D341Med (cell line): ENCODE data around the gene NRG3.

Source experiments
- DNase-seq: peaks from one replicate; pipeline ENCODE4 v3.0.0; 2012; ENCODE audit warnings: low spot score

The NRG3 gene

DNA sequence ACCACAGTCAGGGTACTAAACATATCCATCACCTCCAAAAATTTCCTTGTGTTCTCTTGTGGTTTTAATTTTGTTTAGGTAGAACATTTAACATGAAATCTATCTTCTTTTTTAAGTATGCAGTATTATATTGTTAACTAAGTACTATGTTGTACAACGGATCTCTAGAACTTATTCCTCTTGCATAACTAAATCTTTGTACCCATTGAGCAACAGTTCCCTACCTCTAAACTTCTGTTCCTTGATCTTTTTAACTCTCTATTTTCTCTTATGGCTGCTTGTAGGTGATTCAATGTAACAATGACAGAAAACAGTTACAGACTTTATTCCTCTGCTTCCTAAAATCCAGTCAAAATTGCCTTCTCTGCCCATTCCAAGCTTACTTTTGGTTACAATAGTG, 9.9 kb downstream of the NRG3 start:
- no peak for DNase-seq

DNA sequence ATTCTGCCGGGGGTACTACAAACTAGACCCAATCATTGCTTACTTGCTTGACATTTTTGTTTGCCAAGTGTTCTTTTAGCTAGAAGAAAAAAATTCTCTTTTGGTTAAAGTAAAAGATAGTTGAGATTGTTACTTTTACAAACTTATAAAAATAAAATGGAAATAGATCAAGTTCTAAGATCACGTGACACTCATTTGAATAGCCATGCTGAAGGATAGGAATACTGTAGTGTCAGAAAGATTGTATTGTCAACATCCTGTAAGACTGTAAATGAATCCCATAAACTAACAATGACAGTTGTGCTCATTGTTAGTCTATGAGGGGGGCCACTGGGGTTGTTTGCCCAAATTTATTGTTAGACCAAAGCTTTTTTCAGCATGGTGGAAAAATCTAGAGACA, 10.5 kb downstream of the NRG3 start:
- no peak for DNase-seq

DNA sequence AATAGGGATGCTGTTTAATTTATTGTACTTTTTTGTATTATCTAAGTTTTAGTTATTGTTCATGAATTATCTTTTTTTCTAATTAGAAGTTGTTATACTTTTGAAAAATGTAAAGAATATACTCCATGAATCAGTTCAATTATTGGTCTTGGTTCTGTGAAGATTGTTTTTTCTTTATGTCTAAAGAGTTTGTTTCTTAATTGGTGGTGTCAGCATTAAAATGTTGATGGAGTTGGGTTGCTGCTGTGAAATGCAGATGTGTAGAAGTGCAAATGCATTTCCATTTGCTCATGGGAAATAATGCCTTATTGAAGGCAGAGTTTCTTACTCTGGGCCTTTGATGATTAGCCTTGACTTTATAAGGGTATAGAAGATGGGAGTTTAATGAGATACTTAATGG, 11.9 kb downstream of the NRG3 start:
- no peak for DNase-seq

DNA sequence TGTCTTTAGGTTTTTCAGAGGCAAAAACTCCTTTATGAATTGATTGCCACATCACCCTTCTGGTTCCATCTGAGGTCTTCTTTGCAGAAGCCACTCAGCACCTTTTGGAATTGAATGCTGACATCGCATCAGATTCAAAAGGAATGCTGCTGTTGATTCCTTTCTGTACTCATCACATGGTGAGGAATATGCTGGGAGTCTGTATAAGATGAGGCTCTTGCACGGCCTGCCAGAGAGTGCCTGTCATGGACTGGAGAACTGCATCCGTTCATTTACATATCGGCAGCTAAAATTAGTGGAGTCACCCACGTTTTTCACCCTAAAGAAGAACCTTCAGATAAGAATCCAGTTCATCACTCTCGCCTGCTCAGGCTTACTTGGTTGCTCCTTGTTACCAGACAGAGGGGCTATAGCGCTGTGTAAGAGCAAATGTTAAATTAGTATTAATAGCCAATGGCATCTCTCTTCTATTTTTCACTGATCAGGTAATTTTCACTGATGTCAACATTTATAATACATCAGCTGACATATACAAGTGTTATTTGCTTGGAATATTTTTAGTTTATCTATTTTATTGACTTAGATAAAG, 14.3 kb downstream of the NRG3 start:
- no peak for DNase-seq

DNA sequence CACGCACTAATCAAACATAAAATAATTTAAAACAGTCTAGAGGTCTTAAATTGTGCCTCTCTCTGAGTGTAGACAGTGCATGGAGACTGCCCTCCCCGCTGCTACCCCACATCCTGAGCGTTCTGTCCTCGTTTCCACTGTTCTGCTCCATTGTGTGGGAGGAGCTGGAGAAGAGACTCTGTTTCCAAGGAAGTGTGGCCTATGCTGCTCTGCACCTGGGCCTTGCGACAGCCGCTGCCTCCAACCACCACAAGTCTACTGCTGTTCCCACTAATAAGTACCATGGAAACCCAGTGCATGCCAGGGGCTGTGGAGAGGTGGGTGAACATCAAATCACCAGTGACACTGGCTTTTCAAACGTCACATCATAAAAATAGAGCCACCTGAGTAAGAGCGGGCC, 19.6 kb downstream of the NRG3 start:
- no peak for DNase-seq

DNA sequence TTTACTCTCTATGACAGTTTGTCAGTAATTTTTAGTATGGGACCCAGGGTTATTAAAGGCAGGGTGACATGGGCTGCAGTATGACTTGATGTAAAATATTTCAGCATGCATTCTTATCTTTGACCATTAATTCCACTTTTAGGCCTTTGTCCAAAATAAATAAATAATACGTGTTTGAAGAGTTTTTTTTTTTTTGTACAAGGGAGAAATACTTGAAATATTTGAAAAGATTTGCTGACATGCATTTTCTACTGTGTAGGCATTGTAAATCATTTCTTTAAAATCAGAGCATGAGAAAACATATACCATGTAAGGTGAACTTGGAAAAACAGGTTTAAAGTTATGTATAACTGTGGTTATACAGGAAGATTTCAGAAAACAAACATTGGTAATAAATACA, 23.5 kb downstream of the NRG3 start:
- DNase-seq = no peak

DNA sequence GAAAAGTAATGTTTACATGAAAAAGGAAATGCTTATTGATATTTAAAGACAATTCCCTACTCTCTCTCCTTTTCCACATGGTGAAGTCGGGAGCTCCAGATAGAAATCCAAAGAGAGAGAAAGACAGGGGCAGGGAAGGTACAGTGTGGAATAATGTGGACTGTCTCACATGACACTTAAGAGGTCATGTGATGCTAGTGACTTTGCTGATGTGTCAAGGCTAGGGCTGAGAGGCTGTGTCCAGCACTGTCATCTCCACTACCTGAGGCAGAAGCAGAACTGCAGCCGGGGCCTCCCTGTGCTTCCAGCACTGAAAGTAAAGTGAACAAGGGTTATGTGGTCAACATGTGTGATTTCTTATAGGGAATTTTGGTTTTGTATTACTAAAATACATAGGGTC, 26.0 kb downstream of the NRG3 start:
- no peak for DNase-seq

DNA sequence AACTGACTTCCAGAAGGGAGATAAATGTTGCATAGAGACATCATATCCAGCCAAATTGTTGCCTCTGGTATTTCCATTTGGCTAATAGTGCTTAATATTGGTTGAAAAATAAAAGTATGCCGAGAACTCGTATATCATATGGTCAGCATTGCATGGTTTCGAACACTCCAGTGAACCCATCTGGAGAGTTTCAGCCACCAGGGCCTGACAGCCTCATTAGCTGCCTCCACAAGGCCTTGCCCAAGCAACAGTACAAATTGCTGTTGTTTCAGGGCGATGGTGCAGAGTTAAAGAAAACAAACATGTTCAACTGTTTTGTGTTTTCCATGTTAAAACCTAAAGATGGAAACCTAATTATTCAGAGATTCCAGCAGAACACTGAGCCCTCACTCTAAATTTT, 28.5 kb downstream of the NRG3 start:
- DNase-seq = no peak

DNA sequence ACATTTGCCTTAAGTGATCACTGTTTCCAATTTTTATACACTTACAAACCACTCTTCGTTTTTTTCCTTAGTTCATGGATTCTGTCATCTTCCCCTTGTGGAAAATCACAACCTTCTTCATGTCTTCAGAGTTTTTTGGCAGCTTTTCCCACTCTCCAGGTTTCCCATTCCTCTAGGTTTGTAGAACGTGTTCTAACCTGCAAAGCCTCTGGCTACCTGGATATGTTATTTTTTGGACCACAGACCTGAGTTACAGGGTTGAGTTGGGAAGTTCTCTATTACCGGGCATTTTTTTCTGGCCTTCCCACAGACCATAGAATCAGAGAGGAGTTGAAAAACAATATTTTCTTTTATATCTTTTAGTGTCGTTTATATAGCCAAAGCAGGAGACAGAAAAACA, 30.2 kb downstream of the NRG3 start:
- DNase-seq = no peak

DNA sequence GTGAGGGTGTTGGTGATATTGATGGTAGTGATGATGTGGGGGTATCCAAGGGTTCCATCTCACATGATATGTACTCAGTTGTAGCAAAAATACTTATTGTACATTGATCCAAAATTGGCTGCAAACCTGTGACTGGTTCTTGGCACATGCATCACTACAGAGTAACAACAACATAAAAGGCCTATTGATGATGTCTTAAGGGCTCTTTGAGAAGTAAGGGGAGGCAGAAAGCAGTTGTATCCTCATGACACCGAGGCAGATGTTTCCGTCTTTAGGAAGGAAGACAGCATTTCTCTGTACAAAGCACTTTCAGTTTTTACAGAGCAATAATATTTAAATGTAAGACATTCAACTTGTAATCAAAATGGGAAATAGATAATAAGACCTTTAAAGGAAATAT, 34.5 kb downstream of the NRG3 start:
- DNase-seq = no peak

DNA sequence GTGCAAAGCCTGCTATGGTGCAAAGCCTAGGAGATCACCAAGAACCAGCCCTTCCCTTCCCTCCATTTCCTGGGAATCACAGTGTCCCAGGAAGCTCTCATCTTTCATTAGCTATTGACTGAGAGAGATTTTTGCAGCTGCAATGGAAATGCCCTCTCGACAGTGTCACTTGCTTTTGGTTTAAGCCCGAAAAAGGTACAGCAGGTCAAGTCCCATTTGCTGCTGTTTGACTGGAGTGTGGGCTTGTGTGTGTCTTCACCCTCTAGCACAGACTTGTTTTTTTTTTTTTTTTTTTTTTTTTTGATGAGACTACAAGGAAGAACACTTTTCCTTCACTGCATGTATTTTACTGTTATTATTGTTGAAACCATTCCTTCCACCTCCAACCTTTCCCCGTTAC, 36.3 kb downstream of the NRG3 start:
- DNase-seq = no peak

DNA sequence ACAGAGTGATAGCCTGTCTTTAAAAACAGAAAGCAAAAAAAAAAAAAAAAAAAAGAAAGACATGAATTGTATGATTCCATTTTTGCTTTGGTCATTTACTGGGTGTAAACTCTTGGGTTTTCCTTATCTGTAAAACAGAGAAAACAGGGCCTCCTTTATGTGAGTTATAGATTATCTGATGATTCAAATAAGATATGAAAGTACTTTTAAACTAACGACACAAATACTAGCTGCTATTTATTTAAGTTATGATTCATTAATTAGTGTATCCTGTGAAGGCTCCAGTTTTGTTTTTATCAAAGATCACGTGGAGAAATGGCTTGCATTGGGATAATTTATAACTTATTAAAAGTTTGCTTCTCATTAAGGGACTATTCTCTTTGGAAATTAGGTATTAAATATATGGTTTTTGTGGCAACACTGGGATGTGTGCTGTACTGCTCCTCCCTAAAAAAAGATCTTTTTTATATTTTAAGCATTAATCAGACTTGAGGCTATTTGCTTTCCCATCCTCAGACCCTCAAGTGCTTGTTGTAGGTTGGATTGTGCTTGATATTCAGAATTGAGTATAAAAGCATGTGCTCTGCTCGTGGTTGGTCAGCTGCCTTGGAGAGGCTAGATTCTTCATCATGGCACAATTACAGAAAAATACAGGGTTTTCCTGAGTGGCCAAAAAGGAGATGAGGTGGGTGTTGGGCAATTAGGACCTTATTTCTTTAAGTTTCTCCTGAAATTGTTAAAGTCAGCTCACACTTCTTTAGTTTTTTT, 39.9 kb downstream of the NRG3 start:
- DNase-seq = no peak

DNA sequence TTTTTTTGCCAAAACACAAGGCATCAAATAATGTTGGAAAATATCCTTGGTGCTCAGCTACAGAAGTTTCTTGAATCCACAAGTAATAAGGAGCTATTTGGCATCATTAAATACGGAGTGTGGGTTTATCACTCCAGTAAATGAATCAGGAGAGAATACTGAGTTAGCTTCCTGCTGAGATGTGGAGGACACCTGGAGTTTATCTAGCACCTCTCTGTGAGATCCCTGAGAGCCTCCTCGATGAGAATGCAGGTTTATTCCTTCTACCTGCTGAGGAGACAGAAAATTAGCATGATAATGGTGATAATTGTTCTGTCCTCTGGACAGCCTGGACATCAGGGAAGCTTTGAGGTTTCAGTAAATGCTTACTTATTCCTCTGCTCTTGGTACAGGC, 40.5 kb downstream of the NRG3 start:
- DNase-seq = no peak

DNA sequence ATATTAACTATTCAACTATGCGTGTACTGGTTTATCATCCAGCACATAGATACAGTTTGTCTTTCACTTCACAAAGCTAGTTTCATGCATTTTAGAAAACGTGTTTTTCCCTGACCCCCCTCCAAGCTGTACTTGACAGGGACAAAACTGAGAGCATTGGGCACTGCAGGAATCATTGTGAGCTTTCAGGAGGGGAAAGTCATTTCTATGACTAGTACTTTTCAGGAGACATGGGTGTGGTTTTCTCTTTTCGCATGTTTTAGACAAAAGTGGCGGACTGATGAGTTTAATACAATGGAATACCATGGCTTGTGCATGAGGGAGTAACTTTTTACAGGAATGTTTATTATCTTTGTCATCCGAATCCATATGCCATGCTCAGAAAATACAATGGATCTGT, 42.7 kb downstream of the NRG3 start:
- no peak for DNase-seq

DNA sequence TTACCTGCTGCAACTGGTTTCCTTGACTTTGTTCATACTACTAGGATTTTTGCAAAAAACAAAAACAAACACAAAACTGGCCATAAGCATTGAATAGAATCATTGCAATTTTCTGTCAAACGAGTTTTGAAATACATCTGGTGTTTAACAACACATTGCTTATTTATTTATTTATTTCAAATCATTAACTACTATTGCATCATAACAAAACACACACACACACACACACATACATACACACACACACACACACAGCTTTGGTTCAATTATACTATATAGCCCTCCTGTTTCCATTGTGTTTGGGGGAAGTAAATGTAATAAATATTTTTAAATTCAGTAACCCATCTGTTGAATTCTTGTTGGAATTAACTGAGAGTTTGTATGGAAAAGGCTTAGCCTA, 43.8 kb downstream of the NRG3 start:
- no peak for DNase-seq

DNA sequence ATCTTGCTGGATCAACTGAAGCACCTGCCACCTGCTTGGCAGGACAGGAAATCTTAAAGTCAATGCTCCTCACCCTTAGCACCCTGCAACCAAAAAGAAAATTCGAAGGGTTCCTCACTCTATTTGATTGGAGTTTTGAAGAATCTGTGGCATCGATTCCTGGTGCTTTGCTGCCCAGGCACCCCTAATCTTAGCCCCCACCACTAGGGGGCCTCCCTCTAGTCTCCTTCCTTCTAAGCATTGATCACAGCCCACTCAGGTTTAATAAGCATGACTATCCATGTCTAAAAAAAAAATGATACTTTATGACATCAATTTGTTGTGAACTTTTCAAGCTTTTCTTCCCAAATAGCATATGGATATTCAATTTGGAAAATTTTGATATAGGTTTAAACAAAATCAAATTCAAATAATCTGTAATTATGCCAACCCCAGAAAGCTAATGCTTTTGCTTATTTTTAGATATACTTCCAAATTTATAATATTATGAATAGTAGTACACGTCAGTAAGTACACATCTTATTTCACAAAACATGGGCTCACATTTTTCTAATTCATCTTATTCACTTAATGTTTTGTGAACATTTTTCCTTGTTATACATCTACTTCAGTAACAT, 45.3 kb downstream of the NRG3 start:
- DNase-seq = peak; percentile 44

DNA sequence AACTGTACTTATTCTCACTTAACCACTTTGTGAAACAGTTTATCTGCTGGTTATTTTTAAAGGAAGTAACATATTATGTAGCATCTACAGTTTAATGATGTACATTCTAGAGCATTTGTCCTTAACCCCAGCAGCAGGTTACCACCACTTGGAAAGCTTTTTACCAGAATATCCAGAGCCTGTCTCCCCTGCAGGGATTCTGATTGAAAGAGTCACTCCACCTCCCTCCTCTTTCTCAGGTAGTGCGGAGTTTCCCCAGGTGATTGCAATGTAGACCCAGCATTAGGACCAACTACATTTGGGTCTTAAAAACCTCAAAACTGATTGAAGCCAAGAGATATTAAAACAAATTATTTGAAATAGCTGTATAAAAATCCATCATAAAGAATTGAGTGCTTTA, 53.1 kb downstream of the NRG3 start:
- DNase-seq = no peak

DNA sequence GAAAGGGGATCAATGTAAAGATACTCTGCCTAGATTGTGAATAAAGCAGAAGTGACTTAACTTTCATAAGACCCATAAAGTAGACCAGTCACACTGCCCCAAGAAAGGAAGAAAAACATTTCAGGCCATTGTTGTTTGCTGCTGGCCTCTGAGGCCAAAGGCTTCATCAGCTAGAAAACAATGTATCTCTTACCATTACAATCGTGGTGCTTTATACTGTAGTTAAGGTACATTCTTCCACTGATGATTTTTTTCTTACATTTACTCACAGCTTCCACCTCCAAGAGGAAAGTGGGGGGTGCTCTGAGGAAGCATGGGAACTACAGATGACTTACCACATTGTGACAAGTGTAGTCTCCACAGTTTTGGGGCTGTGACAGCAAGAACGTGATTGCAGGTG, 68.6 kb downstream of the NRG3 start:
- DNase-seq = no peak

DNA sequence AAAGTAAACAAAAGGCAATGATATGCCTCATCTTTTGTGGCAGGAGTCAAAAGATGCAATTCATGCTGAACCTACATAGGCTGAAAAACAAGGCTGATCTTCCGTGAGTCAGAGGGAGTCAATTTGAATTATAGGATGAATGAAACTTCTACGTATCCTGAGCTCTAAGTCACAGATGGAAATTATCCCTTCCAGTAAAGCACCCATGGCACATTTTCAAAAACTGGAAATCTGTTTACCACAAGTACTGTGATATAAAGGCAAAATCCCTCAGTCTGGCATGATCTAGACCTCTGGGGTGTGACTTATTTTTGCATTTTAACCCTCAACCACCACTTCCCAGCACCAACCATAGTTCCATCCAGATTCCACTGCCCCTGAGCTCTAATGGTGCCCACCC, 69.6 kb downstream of the NRG3 start:
- DNase-seq = no peak

DNA sequence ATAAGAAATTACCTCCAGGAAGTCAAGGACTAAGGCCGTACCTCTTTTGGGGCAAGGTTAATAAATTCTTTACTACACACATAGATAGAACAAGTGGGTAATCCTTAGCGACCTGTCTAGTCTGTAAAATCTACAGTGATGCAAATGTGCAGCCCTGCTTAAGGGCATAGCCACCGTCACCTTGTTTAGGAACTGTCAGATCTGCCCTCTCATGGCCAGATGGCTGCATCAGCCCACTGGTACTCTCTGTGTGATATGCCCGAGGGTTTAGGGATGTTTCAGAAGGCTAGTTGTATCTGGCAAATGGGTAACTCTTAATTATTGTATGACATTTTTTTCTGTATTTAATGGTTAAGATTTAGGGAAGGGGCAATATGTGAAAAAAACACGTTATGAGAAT, 74.3 kb downstream of the NRG3 start:
- DNase-seq = no peak

DNA sequence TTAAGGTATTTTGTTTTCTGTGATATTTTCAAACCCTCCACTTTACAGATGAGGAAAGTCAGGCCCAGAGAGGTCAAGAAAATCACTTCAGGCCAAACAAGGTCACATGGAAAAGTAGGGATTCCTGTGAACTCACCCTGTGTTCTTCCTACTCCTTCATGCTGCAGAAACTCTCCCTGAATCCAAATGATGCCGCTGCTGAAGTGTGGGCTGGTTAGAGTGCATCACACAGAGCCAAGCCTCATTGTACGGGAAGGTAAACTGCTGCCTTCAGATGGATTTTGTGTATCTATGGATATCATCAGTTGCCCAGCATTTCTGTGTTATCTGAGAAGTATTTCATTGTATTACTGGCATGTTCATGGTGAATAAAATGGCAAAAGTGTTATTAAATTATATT, 75.4 kb downstream of the NRG3 start:
- DNase-seq = no peak

DNA sequence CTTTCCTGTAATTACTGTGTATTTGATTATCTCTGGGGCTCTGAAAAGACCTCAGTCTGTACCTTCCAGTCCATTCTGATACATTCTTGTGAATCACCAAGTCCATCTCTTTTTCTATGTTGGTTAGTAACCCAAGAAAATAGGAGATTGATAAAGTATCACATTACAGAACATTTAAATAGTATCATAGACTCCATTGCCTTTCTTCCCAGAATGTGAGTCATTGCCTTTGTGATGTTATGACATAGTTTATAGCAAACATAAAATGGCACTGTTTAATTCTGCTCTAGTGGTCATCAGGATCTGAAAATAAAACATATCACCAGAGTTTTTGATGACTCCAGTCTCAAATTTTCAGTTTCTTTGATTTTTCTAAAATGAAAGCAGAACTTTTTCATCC, 78.4 kb downstream of the NRG3 start:
- no peak for DNase-seq

DNA sequence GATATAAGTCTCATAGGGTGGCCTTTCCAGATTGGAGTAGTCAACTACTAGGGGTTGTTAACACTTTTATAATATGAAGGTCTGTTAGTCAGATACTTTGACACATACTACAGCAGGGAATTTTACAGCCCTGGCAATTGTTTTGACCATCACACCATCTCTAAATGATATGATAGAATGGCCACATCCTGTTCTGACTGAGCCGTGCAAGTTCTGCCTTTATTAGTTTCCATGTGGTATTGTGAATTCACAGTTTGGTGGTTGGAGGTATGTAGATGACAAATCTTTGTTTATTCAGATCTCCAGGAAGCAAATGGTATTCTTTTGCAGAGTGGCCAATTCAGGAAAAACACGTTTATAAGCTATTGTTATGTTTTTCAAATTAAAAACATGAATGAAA, 83.0 kb downstream of the NRG3 start:
- DNase-seq = no peak

DNA sequence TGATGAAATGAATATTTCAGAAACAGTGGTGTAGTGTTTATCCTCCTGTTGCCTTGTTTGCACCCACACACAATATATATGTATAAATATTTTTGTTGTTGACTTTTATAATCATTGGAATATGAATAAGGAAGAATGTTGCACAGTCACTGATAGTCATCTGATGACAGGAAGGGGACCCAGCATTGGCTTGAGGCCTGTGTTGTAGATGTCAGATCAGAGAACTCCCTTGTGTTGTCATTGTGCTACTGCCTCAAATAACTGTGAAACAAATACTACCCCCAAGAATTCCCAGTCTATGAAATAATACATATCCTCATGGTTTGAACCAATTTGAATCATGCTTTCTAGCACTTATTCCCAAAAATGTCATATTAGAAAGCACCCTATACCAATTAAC, 84.0 kb downstream of the NRG3 start:
- DNase-seq = no peak
